GM23338 (cell line): ENCODE data around the gene CSNK2B. TPM values are rescaled to one million over a fixed set of nuclear protein-coding genes. Genes with fewer than 3 reads are reported as not detected.
"Not testable (repeated sequence)": the region's sequence is repeated elsewhere in the genome, so short reads cannot be mapped to it uniquely, and the experiment has no call there.

ENCODE experiments used
- ATAC-seq: fragments of 200-7000 bp; cut with Tn5 transposase; 3 replicates; pipeline ENCODE4 v1.9.1; 2020
- DNase-seq: peaks from one replicate; pipeline ENCODE4 v3.0.0-alpha.2; 2015; ENCODE audit warnings: low spot score
- H2AFZ ChIP-seq: fragments of 200-600 bp; sonication (generic); 2 replicates; pipeline ENCODE4 v1.8.0; 2016; ENCODE audit warnings: antibody characterized with exemption, mild to moderate bottlenecking, moderate library complexity
- H3F3A ChIP-seq: fragments of 200-600 bp; sonication (generic); replicated peaks from 2 replicates; pipeline ENCODE4 v1.8.0; 2017; ENCODE audit warnings: antibody characterized with exemption, mixed run types, low read depth
- H3K27ac ChIP-seq: fragments of 200-600 bp; sonication (generic); 2 replicates; pipeline ENCODE4 v1.6.1; 2016; ENCODE audit warnings: low read depth
- H3K27me3 ChIP-seq: fragments of 200-600 bp; sonication (generic); 2 replicates; pipeline ENCODE4 v1.8.0; 2016; ENCODE audit warnings: mild to moderate bottlenecking, mixed run types, moderate library complexity; ENCODE audit not compliant: insufficient read depth
- H3K36me3 ChIP-seq: fragments of 200-600 bp; sonication (generic); 2 replicates; pipeline ENCODE4 v1.8.0; 2016; ENCODE audit warnings: mild to moderate bottlenecking; ENCODE audit not compliant: insufficient read depth
- H3K4me1 ChIP-seq: fragments of 200-600 bp; sonication (generic); 2 replicates; pipeline ENCODE4 v1.8.0; 2016; ENCODE audit warnings: mild to moderate bottlenecking, moderate library complexity; ENCODE audit not compliant: insufficient read depth
- H3K4me2 ChIP-seq: fragments of 200-600 bp; sonication (generic); 2 replicates; pipeline ENCODE4 v1.7.1; 2017; ENCODE audit warnings: mixed run types
- H3K4me3 ChIP-seq: fragments of 200-600 bp; sonication (generic); 2 replicates; pipeline ENCODE4 v1.6.1; 2016; ENCODE audit warnings: mixed run types
- H3K79me2 ChIP-seq: fragments of 200-600 bp; sonication (generic); replicated peaks from 2 replicates; pipeline ENCODE4 v1.8.0; 2017; ENCODE audit warnings: mild to moderate bottlenecking; ENCODE audit not compliant: insufficient read depth
- H3K9me2 ChIP-seq: fragments of 200-600 bp; sonication (generic); 2 replicates; pipeline ENCODE4 v1.8.0; 2017; ENCODE audit not compliant: insufficient read depth
- H4K20me1 ChIP-seq: fragments of 200-600 bp; sonication (generic); replicated peaks from 2 replicates; pipeline ENCODE4 v1.8.0; 2017; ENCODE audit warnings: mild to moderate bottlenecking; ENCODE audit not compliant: insufficient read depth
- H3K27ac Mint-ChIP-seq: 2 replicates; pipeline ENCODE4 v1.8.0; 2020; ENCODE audit warnings: inconsistent platforms, mild to moderate bottlenecking, moderate library complexity, mixed read lengths
- H3K27me3 Mint-ChIP-seq: 3 replicates; pipeline ENCODE4 v1.8.0; 2022; ENCODE audit warnings: low read depth, mild to moderate bottlenecking, moderate library complexity, mixed read lengths, inconsistent platforms; ENCODE audit not compliant: insufficient read depth, poor library complexity
- H3K36me3 Mint-ChIP-seq: 3 replicates; pipeline ENCODE4 v1.8.0; 2021; ENCODE audit warnings: low read depth, mild to moderate bottlenecking, inconsistent platforms, moderate library complexity, mixed read lengths
- H3K4me1 Mint-ChIP-seq: 3 replicates; pipeline ENCODE4 v1.8.0; 2020; ENCODE audit warnings: mild to moderate bottlenecking, inconsistent platforms, mixed read lengths
- H3K4me3 Mint-ChIP-seq: 3 replicates; pipeline ENCODE4 v1.8.0; 2021; ENCODE audit warnings: moderate library complexity, mild to moderate bottlenecking, inconsistent platforms, mixed read lengths
- H3K9me3 Mint-ChIP-seq: 3 replicates; pipeline ENCODE4 v1.8.0; 2020; ENCODE audit warnings: moderate library complexity, mild to moderate bottlenecking, inconsistent platforms, mixed read lengths
- EZH2 ChIP-seq: fragments of 200-600 bp; sonication (generic); IDR thresholded peaks from one replicate; pipeline ENCODE4 v1.8.0; 2017; ENCODE audit warnings: antibody characterized with exemption, mild to moderate bottlenecking, low read depth; ENCODE audit not compliant: unreplicated experiment
- EZH2phosphoT487 ChIP-seq: fragments of 200-600 bp; sonication (generic); IDR thresholded peaks from one replicate; pipeline ENCODE4 v1.8.1; 2018; ENCODE audit warnings: antibody characterized with exemption; ENCODE audit not compliant: unreplicated experiment
- NANOG ChIP-seq: IDR thresholded peaks from 2 replicates; pipeline ENCODE4 v1.6.1; 2016; ENCODE audit warnings: antibody characterized with exemption, borderline replicate concordance
- ZNF114 ChIP-seq: fragments of 250-450 bp; sonication (Bioruptor Pico); IDR thresholded peaks from 2 replicates; pipeline ENCODE4 v1.5.0; 2020; ENCODE audit warnings: mild to moderate bottlenecking, moderate library complexity
- polyA plus RNA-seq: library from polyadenylated mRNA; unstranded; fragments of >200 nt; fragmentation: Nextera tagmentation; extraction: Ambion mirVana; gene quantifications from 2 replicates; pipeline ENCODE4 v1.2.1, GENCODE V29; 2016
- total RNA-seq: library from RNA; depleted of rRNA; stranded (reverse); fragments of >200 nt; shearing (Covaris generic); gene quantifications from 2 replicates; pipeline ENCODE4 v1.2.3, GENCODE V29; 2014
- TF ChIP-seq, protein P1 (sequence below): IDR thresholded peaks from one replicate; pipeline ENCODE4 v1.6.1; 2018; ENCODE audit warnings: antibody characterized with exemption; ENCODE audit not compliant: unreplicated experiment
- TF ChIP-seq, protein P2 (sequence below): fragments of 250-450 bp; sonication (Bioruptor Pico); IDR thresholded peaks from 2 replicates; pipeline ENCODE4 v1.5.0; 2020; ENCODE audit warnings: mild to moderate bottlenecking, moderate library complexity

Gene CSNK2B
- total and polyA plus RNA-seq, 2 experiments from 2014 or later, result 260 to 271 TPM

DNA sequence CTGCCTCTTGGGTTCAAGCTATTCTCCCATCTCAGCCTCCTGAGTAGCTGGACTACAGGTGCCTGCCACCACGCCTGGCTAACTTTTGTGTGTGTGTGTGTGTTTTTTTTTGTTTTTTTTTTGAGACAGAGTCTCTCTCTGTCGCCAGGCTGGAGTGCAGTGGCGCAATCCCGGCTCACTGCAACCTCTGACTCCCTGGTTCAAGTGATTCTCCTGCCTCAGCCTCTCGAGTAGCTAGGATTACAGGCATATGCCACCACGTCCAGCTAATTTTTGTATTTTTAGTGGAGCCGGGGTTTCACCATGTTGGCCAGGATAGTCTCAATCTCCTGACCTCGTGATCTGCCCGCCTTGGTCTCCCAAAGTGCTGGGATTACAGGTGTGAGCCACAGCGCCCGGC, 43.3 kb downstream of the CSNK2B start:
- DNase-seq, H3K4me3 Mint-ChIP-seq, H3K27ac Mint-ChIP-seq, H3K4me2 ChIP-seq, H4K20me1 ChIP-seq, H3K9me3 Mint-ChIP-seq, H3K27me3 ChIP-seq, H3K36me3 Mint-ChIP-seq, H3K9me2 ChIP-seq, ATAC-seq, H3F3A ChIP-seq, H3K4me3 ChIP-seq, H3K27ac ChIP-seq, H3K36me3 ChIP-seq, H3K79me2 ChIP-seq, H2AFZ ChIP-seq: not testable (repeated sequence)
- H3K27me3 Mint-ChIP-seq, result peaks cover 15% of the 10 kb centered on the region
- H3K4me1 ChIP-seq, result peaks cover 11% of the 10 kb centered on the region
- H3K4me1 Mint-ChIP-seq, result peaks cover 18% of the 10 kb centered on the region

DNA sequence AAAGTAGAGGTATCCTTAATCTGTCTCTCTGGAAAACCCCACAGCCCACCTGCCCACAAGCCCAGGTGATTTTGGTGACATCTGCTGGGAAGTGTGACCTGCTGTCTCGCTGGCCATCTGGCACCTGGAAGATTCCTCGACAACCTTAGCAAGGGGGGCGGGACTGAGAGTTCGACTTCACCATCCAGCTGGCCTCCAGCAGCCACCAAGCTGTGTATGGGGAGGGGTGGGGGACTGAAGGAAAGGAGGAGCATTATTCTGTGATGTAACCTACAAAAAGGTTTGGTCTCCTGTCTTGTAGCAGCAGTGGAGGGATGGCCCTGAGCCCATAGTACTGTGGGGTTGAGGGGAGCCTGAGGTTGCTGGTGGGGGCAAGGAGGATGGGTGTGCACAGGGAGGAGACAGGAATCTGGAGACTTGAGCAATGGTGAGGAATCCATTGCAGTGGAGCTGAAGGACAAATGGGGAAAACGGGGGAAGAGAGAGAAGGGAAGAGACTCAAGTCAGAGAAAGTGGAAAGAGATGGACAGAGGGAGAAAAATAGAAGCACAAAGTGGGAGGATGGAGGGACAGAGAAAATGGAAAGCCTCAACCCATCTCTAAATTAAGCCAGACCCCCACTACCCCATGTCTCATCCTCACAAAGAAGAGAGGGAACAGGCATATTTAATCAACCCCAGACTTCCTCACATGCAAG, 44.8 kb downstream of the CSNK2B start:
- no peak overlapping the region for H3K27ac Mint-ChIP-seq
- DNase-seq, result no peak
- peaks cover 24% of the 10 kb centered on the region for H3K4me1 Mint-ChIP-seq
- no peaks in the 10 kb centered on the region for H3K9me2 ChIP-seq
- no peak overlapping the region for H3K4me2 ChIP-seq
- ATAC-seq, result no peak
- no peak overlapping the region for H2AFZ ChIP-seq
- H3K27me3 Mint-ChIP-seq, result peaks cover 19% of the 10 kb centered on the region
- no peak overlapping the region for H3K4me3 ChIP-seq
- H3K4me1 ChIP-seq, result peaks cover 20% of the 10 kb centered on the region
- H3K27ac ChIP-seq, result no peak overlapping the region
- no peak overlapping the region for H3K4me3 Mint-ChIP-seq
- H3F3A ChIP-seq, result no peaks in the 10 kb centered on the region
- no peaks in the 10 kb centered on the region for H4K20me1 ChIP-seq
- TF ChIP-seq, protein P1, sequence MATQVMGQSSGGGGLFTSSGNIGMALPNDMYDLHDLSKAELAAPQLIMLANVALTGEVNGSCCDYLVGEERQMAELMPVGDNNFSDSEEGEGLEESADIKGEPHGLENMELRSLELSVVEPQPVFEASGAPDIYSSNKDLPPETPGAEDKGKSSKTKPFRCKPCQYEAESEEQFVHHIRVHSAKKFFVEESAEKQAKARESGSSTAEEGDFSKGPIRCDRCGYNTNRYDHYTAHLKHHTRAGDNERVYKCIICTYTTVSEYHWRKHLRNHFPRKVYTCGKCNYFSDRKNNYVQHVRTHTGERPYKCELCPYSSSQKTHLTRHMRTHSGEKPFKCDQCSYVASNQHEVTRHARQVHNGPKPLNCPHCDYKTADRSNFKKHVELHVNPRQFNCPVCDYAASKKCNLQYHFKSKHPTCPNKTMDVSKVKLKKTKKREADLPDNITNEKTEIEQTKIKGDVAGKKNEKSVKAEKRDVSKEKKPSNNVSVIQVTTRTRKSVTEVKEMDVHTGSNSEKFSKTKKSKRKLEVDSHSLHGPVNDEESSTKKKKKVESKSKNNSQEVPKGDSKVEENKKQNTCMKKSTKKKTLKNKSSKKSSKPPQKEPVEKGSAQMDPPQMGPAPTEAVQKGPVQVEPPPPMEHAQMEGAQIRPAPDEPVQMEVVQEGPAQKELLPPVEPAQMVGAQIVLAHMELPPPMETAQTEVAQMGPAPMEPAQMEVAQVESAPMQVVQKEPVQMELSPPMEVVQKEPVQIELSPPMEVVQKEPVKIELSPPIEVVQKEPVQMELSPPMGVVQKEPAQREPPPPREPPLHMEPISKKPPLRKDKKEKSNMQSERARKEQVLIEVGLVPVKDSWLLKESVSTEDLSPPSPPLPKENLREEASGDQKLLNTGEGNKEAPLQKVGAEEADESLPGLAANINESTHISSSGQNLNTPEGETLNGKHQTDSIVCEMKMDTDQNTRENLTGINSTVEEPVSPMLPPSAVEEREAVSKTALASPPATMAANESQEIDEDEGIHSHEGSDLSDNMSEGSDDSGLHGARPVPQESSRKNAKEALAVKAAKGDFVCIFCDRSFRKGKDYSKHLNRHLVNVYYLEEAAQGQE, result no peak
- TF ChIP-seq NANOG, result no peak
- no peak for TF ChIP-seq EZH2
- TF ChIP-seq EZH2phosphoT487, result no peak
- H3K36me3 Mint-ChIP-seq, result no peaks in the 10 kb centered on the region
- H3K79me2 ChIP-seq, result no peaks in the 10 kb centered on the region
- H3K36me3 ChIP-seq, result no peaks in the 10 kb centered on the region
- no peaks in the 10 kb centered on the region for H3K27me3 ChIP-seq
- H3K9me3 Mint-ChIP-seq, result no peaks in the 10 kb centered on the region

DNA sequence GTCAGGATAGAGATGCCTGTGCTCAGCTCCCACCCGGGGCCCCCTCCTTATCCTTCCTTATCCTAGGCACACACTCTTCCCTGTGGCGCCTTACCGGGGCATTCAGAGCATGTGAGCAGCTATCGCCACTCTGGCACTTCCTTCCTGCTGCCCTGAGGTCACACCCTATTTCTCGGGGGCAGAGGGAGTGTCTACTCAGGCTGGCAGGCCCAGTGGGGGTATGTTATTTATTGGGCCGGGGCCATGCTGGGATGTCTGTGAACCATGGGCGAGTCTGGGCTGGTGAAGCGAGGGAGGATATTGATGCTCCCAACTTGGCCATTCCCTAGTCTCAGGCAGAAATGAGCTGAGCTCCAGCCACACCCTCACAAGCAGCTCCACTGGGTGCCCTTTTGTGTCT, 45.4 kb downstream of the CSNK2B start:
- DNase-seq (no peak), ATAC-seq (no peak)
- no peaks in the 10 kb centered on the region for H3F3A ChIP-seq
- no peak overlapping the region for H3K27ac ChIP-seq
- no peaks in the 10 kb centered on the region for H3K9me2 ChIP-seq
- peaks cover 20% of the 10 kb centered on the region for H3K4me1 ChIP-seq
- no peak overlapping the region for H3K4me3 ChIP-seq
- H3K27me3 Mint-ChIP-seq, result peaks cover 19% of the 10 kb centered on the region
- H3K36me3 ChIP-seq, result no peaks in the 10 kb centered on the region
- no peak overlapping the region for H3K27ac Mint-ChIP-seq
- H3K79me2 ChIP-seq, result no peaks in the 10 kb centered on the region
- H3K9me3 Mint-ChIP-seq, result no peaks in the 10 kb centered on the region
- no peak overlapping the region for H3K4me3 Mint-ChIP-seq
- no peaks in the 10 kb centered on the region for H3K27me3 ChIP-seq
- H3K36me3 Mint-ChIP-seq, result no peaks in the 10 kb centered on the region
- H3K4me2 ChIP-seq, result no peak overlapping the region
- no peaks in the 10 kb centered on the region for H4K20me1 ChIP-seq
- no peak overlapping the region for H2AFZ ChIP-seq
- H3K4me1 Mint-ChIP-seq, result peaks cover 24% of the 10 kb centered on the region
- TF ChIP-seq ZNF114 (CRISPR knock-in tag), result no peak
- TF ChIP-seq, protein P2, sequence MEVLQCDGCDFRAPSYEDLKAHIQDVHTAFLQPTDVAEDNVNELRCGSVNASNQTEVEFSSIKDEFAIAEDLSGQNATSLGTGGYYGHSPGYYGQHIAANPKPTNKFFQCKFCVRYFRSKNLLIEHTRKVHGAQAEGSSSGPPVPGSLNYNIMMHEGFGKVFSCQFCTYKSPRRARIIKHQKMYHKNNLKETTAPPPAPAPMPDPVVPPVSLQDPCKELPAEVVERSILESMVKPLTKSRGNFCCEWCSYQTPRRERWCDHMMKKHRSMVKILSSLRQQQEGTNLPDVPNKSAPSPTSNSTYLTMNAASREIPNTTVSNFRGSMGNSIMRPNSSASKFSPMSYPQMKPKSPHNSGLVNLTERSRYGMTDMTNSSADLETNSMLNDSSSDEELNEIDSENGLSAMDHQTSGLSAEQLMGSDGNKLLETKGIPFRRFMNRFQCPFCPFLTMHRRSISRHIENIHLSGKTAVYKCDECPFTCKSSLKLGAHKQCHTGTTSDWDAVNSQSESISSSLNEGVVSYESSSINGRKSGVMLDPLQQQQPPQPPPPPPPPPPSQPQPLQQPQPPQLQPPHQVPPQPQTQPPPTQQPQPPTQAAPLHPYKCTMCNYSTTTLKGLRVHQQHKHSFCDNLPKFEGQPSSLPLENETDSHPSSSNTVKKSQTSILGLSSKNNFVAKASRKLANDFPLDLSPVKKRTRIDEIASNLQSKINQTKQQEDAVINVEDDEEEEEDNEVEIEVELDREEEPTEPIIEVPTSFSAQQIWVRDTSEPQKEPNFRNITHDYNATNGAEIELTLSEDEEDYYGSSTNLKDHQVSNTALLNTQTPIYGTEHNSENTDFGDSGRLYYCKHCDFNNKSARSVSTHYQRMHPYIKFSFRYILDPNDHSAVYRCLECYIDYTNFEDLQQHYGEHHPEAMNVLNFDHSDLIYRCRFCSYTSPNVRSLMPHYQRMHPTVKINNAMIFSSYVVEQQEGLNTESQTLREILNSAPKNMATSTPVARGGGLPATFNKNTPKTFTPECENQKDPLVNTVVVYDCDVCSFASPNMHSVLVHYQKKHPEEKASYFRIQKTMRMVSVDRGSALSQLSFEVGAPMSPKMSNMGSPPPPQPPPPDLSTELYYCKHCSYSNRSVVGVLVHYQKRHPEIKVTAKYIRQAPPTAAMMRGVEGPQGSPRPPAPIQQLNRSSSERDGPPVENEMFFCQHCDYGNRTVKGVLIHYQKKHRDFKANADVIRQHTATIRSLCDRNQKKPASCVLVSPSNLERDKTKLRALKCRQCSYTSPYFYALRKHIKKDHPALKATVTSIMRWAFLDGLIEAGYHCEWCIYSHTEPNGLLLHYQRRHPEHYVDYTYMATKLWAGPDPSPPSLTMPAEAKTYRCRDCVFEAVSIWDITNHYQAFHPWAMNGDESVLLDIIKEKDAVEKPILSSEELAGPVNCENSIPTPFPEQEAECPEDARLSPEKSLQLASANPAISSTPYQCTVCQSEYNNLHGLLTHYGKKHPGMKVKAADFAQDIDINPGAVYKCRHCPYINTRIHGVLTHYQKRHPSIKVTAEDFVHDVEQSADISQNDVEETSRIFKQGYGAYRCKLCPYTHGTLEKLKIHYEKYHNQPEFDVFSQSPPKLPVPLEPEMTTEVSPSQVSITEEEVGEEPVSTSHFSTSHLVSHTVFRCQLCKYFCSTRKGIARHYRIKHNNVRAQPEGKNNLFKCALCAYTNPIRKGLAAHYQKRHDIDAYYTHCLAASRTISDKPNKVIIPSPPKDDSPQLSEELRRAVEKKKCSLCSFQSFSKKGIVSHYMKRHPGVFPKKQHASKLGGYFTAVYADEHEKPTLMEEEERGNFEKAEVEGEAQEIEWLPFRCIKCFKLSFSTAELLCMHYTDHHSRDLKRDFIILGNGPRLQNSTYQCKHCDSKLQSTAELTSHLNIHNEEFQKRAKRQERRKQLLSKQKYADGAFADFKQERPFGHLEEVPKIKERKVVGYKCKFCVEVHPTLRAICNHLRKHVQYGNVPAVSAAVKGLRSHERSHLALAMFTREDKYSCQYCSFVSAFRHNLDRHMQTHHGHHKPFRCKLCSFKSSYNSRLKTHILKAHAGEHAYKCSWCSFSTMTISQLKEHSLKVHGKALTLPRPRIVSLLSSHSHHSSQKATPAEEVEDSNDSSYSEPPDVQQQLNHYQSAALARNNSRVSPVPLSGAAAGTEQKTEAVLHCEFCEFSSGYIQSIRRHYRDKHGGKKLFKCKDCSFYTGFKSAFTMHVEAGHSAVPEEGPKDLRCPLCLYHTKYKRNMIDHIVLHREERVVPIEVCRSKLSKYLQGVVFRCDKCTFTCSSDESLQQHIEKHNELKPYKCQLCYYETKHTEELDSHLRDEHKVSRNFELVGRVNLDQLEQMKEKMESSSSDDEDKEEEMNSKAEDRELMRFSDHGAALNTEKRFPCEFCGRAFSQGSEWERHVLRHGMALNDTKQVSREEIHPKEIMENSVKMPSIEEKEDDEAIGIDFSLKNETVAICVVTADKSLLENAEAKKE (CRISPR knock-in tag), result no peak
